ENCODE results near the gene TELO2.
"Not testable (repeated sequence)": the region's sequence is repeated elsewhere in the genome, so short reads cannot be mapped to it uniquely, and the experiment has no call there.

TELO2 gene

DNA sequence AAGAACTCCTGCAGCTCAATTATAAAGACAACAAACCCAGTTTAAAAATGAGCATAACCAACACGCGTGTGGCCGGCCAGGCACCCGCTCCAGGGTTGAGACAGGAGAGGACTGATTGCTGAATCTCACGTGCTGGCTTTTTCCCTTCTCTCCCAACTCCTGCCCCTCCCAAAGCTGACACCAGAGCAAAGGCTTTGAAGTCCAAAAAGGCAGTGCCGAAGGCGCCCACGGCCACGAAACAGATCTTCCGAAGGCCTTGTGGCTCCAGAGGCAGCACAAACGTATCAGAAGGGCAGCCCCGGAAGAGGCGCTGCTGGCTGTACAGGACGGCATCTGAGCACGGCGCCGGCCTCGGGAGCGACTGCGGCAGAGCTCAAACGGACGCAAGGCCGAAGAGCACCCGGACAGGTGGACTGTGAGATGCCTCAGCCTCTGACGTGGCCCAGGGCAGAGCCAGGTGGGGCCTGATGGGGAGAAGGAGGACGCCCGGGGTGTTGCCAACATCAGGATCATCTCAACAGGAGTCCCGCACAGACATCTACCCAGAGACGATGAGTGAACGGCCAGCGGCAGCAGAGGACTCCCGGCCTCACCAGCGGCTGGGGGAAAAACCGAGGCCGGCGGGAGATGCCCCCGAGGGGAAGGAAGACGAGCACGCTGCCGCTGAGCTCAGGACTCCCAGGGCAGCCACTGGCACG lies 28.8 kb upstream of the TELO2 start:
- TF ChIP-seq, protein P1, sequence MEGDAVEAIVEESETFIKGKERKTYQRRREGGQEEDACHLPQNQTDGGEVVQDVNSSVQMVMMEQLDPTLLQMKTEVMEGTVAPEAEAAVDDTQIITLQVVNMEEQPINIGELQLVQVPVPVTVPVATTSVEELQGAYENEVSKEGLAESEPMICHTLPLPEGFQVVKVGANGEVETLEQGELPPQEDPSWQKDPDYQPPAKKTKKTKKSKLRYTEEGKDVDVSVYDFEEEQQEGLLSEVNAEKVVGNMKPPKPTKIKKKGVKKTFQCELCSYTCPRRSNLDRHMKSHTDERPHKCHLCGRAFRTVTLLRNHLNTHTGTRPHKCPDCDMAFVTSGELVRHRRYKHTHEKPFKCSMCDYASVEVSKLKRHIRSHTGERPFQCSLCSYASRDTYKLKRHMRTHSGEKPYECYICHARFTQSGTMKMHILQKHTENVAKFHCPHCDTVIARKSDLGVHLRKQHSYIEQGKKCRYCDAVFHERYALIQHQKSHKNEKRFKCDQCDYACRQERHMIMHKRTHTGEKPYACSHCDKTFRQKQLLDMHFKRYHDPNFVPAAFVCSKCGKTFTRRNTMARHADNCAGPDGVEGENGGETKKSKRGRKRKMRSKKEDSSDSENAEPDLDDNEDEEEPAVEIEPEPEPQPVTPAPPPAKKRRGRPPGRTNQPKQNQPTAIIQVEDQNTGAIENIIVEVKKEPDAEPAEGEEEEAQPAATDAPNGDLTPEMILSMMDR (IDR thresholded peaks at IDR 0.05; ENCODE audit: insufficient read depth, missing control alignments), result no peak
- FAIRE-seq (no peak), DNase-seq (ENCODE audit: insufficient read length, low spot score) (no peak)

DNA sequence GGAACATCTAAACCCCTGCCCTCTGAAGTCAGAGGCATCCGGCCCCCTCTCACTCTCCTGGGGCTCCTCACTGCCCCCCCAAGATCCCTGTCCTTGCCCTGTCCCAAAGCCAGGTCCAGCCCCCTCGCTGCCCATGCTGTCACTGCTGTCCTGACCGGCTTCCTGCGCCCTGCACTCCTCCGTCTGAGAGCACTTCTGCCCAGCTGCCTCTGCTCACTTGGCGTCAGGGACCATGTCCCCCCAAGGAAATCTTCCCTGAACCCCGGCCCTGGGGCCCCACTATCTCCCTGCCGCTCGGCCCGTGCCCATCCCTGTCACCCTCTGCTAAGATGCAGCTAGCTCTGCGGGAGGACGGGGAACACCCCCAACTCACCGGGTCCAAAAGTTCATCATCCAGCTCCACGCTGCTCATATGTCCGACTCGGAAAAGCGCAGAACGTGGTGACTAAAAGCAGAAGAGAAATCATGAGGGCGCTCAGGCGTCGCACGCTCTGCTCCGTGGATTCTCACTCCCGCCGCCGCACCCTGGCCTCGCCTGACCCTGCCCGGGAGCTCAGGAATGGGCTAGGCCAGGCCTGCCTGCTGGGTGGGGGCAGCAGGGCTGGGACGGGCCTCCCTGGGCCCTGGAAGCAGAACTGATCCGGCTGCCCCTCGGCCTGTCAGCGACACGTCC lies 28.1 kb upstream of the TELO2 start:
- no peak for FAIRE-seq
- TF ChIP-seq, protein P1 (IDR thresholded peaks at IDR 0.05; ENCODE audit: insufficient read depth, missing control alignments), result no peak

DNA sequence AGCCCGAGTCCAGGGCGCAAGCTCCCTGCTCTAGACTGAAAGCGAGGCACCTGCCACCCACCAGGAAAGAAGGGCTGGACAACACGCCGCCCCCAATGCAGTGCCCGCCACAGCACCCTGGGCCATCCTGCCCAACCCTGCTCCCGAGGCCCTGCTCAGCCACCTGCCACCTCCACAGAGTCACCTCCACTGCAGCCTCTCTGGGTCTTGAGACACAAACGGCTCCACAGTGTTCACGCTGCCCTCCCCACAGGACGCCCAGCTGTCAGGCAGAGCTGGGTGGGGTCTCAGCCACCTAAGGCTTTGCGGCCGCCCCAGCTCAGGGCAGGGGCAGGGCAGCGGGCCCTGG lies 27.6 kb upstream of the TELO2 start:
- TF ChIP-seq, protein P1 (IDR thresholded peaks at IDR 0.05; ENCODE audit: insufficient read depth, missing control alignments), result no peak
- FAIRE-seq (no peak), DNase-seq (ENCODE audit: insufficient read length, low spot score) (no peak)

More for the DNA sequence above, 28.1 kb upstream of the TELO2 start:
- DNase-seq (ENCODE audit: insufficient read length, low spot score), result no peak

DNA sequence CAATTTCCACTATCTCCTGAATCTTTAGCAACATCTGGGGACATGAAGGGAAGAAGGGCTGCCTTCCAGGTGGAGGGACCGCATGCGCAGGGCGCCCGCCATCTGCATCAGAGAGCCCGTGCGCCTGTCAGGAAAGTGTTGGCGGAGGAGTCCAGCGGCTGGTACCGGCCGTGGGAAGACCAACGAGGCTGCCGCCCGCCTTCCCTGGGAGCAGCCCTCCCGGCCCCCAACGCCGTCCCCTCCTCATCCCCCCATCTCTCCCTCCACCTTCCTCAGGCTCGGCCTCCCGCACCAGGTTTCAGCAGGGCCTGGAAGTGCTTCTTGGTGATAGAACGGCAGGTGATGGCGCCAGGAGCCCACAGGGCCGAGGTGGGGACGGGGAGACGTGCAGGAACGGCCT lies 27.1 kb upstream of the TELO2 start:
- TF ChIP-seq, protein P1 (IDR thresholded peaks at IDR 0.05; ENCODE audit: insufficient read depth, missing control alignments), result no peak
- DNase-seq (ENCODE audit: insufficient read length, low spot score) (no peak), FAIRE-seq (no peak)

DNA sequence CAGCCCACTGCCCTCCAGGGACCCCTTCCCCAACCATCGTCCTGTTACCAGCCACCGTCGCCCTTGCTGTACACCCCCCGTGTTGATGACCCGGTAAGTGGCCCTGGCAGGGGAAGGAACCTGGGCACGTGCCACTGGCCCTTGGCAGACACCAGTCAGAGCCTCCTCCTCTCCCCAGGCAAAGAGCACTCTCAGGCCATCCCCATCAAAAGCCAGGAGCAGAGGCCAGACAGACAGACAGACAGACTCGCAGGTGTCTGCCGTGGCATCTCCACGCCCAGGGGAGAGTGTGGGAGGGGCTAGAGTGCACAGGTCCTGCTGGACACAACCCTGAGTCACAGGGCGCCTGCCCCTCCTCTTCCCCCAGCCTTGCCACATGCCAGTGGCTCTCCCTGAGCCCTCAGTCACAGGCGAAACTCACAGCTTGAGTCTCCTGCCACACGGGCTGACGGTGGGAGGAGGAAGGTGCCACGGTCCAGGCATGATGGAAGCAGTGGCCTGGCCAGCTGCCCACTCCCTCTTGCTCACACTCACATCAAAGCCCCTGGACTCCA lies 26.1 kb upstream of the TELO2 start:
- TF ChIP-seq, protein P1 (IDR thresholded peaks at IDR 0.05; ENCODE audit: insufficient read depth, missing control alignments), result no peak
- no peak for DNase-seq (ENCODE audit: insufficient read length, low spot score)
- no peak for FAIRE-seq

DNA sequence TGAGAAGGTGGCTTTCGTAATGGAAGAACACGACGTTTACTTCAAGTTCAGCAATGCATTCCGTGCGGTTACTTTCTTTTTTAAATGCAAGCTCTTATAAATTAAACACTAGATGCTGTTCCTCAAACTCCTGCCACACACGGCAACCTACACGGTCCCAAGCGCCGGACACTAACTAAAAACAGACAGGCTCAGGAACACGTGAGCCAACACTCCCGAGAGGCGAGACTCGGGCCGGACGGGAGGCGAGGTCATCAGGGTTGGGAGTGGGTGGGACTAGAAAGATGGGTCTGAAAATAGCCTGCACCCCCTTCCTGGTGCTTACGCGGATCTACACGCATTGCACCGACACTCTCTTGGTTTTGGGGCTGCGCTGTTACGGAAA lies 24.7 kb upstream of the TELO2 start:
- TF ChIP-seq, protein P1 (IDR thresholded peaks at IDR 0.05; ENCODE audit: insufficient read depth, missing control alignments), result no peak
- no peak for FAIRE-seq
- DNase-seq (ENCODE audit: insufficient read length, low spot score), result no peak

DNA sequence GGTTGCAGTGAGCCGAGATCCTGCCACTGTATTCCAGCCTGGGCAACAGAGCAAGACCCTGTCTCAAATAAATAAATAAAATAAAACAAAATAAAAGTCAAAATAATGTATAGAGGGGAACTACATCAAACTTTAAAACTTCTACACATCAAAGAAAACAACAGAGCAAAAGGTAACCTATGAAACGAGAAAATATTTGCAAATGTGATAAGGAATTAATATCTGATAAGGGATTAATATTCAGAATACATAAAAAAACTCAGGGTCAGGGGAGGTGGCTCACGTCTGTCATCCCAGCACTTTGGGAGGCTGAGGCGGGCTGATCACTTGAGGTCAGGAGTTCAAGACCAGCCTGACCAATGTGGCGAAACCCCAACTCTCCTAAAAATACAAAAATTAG lies 24.0 kb upstream of the TELO2 start:
- FAIRE-seq; DNase-seq (ENCODE audit: insufficient read length, low spot score): not testable (repeated sequence)
